ENCODE results near the gene LMX1B.

Gene LMX1B

GRCh38 chr9:126719618-126720031 lies 105.9 kb downstream of the LMX1B start:
- peak; percentile 74 for DNase-seq (ENCODE audit: low read depth)
- H3K4me3 ChIP-seq (ENCODE audit: low read depth, low read length), result no peak overlapping the region
- TF ChIP-seq CTCF (IDR thresholded peaks at IDR 0.05; ENCODE audit: low read depth, low read length) (no peak), MAX (IDR thresholded peaks at IDR 0.05; ENCODE audit: low read depth, low read length) (no peak)

- TF ChIP-seq POLR2A (IDR thresholded peaks at IDR 0.05; ENCODE audit: extremely low read depth, insufficient read length), result no peak
- TF ChIP-seq MYC (IDR thresholded peaks at IDR 0.05; ENCODE audit: low read depth, low read length), result no peak
- TF ChIP-seq CTCF (IDR thresholded peaks at IDR 0.05; ENCODE audit: low read depth, low read length), result no peak
- TF ChIP-seq MAX (IDR thresholded peaks at IDR 0.05; ENCODE audit: low read depth, low read length), result no peak
- no peak for DNase-seq (ENCODE audit: low read depth)
- H3K4me3 ChIP-seq (ENCODE audit: low read depth, low read length), result no peak overlapping the region
Measured at GRCh38 chr9:126720036-126720435, 106.3 kb downstream of the LMX1B start.

- DNase-seq (ENCODE audit: low read depth), result no peak
- TF ChIP-seq POLR2A (IDR thresholded peaks at IDR 0.05; ENCODE audit: extremely low read depth, insufficient read length), result no peak
- no peak for TF ChIP-seq CTCF (IDR thresholded peaks at IDR 0.05; ENCODE audit: low read depth, low read length)
- H3K4me3 ChIP-seq (ENCODE audit: low read depth, low read length), result no peak overlapping the region
Measured at GRCh38 chr9:126720661-126721563, 107.2 kb downstream of the LMX1B start.

GRCh38 chr9:126721564-126721981 lies 107.8 kb downstream of the LMX1B start:
- TF ChIP-seq CTCF (IDR thresholded peaks at IDR 0.05; ENCODE audit: low read depth, low read length), result no peak
- TF ChIP-seq POLR2A (IDR thresholded peaks at IDR 0.05; ENCODE audit: extremely low read depth, insufficient read length), result no peak
- TF ChIP-seq MYC (IDR thresholded peaks at IDR 0.05; ENCODE audit: low read depth, low read length), result no peak
- no peak for TF ChIP-seq MAX (IDR thresholded peaks at IDR 0.05; ENCODE audit: low read depth, low read length)
- H3K4me3 ChIP-seq (ENCODE audit: low read depth, low read length), result no peak overlapping the region
- no peak for DNase-seq (ENCODE audit: low read depth)

GRCh38 chr9:126722252-126722921 lies 108.7 kb downstream of the LMX1B start:
- peak; percentile 36 for DNase-seq (ENCODE audit: low read depth)
- TF ChIP-seq POLR2A (IDR thresholded peaks at IDR 0.05; ENCODE audit: extremely low read depth, insufficient read length), result peak; percentile 18
- no peak for TF ChIP-seq MYC (IDR thresholded peaks at IDR 0.05; ENCODE audit: low read depth, low read length)
- H3K4me3 ChIP-seq (ENCODE audit: low read depth, low read length), result no peak overlapping the region

GRCh38 chr9:126722922-126723806 lies 109.4 kb downstream of the LMX1B start:
- peak; percentile 0 for TF ChIP-seq POLR2A (IDR thresholded peaks at IDR 0.05; ENCODE audit: extremely low read depth, insufficient read length)
- no peak for TF ChIP-seq CTCF (IDR thresholded peaks at IDR 0.05; ENCODE audit: low read depth, low read length)
- no peak for DNase-seq (ENCODE audit: low read depth)
- H3K4me3 ChIP-seq (ENCODE audit: low read depth, low read length), result no peak overlapping the region
